HG03066 (cell line): Measurements from ENCODE around the gene C14orf180.

Experiments
- ATAC-seq: cut with Tn5 transposase; IDR thresholded peaks from one replicate; pipeline ENCODE4 v1.9.1; 2021; ENCODE audit warnings: low read depth; ENCODE audit not compliant: unreplicated experiment

The C14orf180 gene

DNA sequence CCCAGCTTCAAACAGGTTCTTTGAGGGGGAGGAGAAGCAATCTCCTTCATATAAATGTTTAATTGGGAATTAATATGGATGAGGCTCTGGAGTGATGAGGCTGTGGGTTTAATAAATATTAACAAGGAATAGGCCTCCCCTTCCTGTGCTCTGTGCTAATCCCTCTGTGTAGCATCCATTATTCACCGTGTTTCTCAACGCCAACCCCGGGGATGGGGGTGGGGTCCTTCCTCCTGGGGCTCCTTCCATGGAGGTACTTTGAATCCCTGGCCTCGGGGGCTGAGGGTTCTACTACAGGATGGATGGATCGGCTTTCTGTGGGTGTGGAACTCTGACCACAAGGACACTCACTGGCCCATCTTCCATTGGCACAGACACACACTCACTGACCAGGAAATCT, 59.9 kb downstream of the C14orf180 start:
- no peak for ATAC-seq
